ENCODE data around the gene C15orf40.

The C15orf40 gene

GRCh38 chr15:82963471-82964341, 47.7 kb downstream of the C15orf40 start:
- Histone ChIP-seq H3K4me3 (ENCODE audit: control insufficient read depth in 1 of 7, extremely low read depth in 1 of 7, insufficient read depth in 4 of 7, low read depth in 2 of 7, low read length in 6 of 7) (no peak overlapping the region), H3K9me3 (ENCODE audit: control extremely low read depth in 1 of 5, control insufficient read depth in 4 of 5, insufficient read depth in 2 of 5, low read depth in 1 of 5, low read length in 4 of 5) (no peaks in the 10 kb centered on the region), H3K4me1 (ENCODE audit: control extremely low read depth in 1 of 4, control insufficient read depth in 4 of 4, insufficient read depth in 4 of 4, low read length in 3 of 4) (peaks cover 0 to 4% (median 0%) of the 10 kb centered on the region in 4 experiments), H3K27ac (ENCODE audit: insufficient read depth in 1 of 2, low read depth in 1 of 2, low read length in 2 of 2, poor library complexity in 1 of 2, severe bottlenecking in 2 of 2) (no peak overlapping the region), H3K27me3 (replicated peaks in 2 of 5; ENCODE audit: control insufficient read depth in 4 of 5, insufficient read depth in 5 of 5, low read length in 4 of 5) (no peaks in the 10 kb centered on the region), H3K36me3 (ENCODE audit: control insufficient read depth in 4 of 4, insufficient read depth in 4 of 4, low read length in 3 of 4) (peaks cover 0 to 3% (median 0%) of the 10 kb centered on the region in 4 experiments)
- DNase-seq = no peak
- ChIA-PET POLR2A (no interaction called here), CTCF (interaction anchor here (1.5 kb wide), 1 partner anchor 114 kb away, joined by 4 read pairs; no protein-coding TSS in a partner anchor)
- 92% methylated on average over 2 of the region's 7 CpGs for WGBS (ENCODE audit: insufficient coverage)

- no peak for DNase-seq
- Histone ChIP-seq H3K27me3 (replicated peaks in 2 of 5; ENCODE audit: control insufficient read depth in 4 of 5, insufficient read depth in 5 of 5, low read length in 4 of 5) (no peaks in the 10 kb centered on the region), H3K4me1 (ENCODE audit: control extremely low read depth in 1 of 4, control insufficient read depth in 4 of 4, insufficient read depth in 4 of 4, low read length in 3 of 4) (no peaks in the 10 kb centered on the region), H3K4me3 (ENCODE audit: control insufficient read depth in 1 of 7, extremely low read depth in 1 of 7, insufficient read depth in 4 of 7, low read depth in 2 of 7, low read length in 6 of 7) (no peak overlapping the region), H3K9me3 (ENCODE audit: control extremely low read depth in 1 of 5, control insufficient read depth in 4 of 5, insufficient read depth in 2 of 5, low read depth in 1 of 5, low read length in 4 of 5) (no peaks in the 10 kb centered on the region), H3K27ac (ENCODE audit: insufficient read depth in 1 of 2, low read depth in 1 of 2, low read length in 2 of 2, poor library complexity in 1 of 2, severe bottlenecking in 2 of 2) (no peak overlapping the region), H3K36me3 (ENCODE audit: control insufficient read depth in 4 of 4, insufficient read depth in 4 of 4, low read length in 3 of 4) (peaks cover 0 to 3% (median 0%) of the 10 kb centered on the region in 4 experiments)
- ChIA-PET CTCF (interaction anchor here (1.9 kb wide), 1 partner anchor 14 kb away, joined by 4 read pairs; no protein-coding TSS in a partner anchor), POLR2A (interaction anchor here (0.7 kb wide), 1 partner anchor 12 kb away, joined by 4 read pairs; no protein-coding TSS in a partner anchor)
- WGBS (ENCODE audit: insufficient coverage) = 92% methylated on average over 3 of the region's 3 CpGs
These were observed 50.7 kb downstream of the C15orf40 start for GRCh38 chr15:82960766-82961165.

- WGBS (ENCODE audit: insufficient coverage) = 100% methylated on average over 5 of the region's 5 CpGs
- ChIA-PET POLR2A (interaction anchor here (0.6 kb wide), 1 partner anchor 11 kb away, joined by 3 read pairs; no protein-coding TSS in a partner anchor), CTCF (interaction anchor here (1.9 kb wide), 1 partner anchor 12 kb away, joined by 4 read pairs; no protein-coding TSS in a partner anchor)
- no peak for DNase-seq
- no peak overlapping the region for H3K4me3 ChIP-seq (ENCODE audit: control insufficient read depth in 1 of 7, extremely low read depth in 1 of 7, insufficient read depth in 4 of 7, low read depth in 2 of 7, low read length in 6 of 7)
- H3K36me3 ChIP-seq (ENCODE audit: control insufficient read depth in 4 of 4, insufficient read depth in 4 of 4, low read length in 3 of 4) = peaks cover 0 to 3% (median 0%) of the 10 kb centered on the region in 4 experiments
- no peaks in the 10 kb centered on the region for H3K4me1 ChIP-seq (ENCODE audit: control extremely low read depth in 1 of 4, control insufficient read depth in 4 of 4, insufficient read depth in 4 of 4, low read length in 3 of 4)
- no peak overlapping the region for H3K27ac ChIP-seq (ENCODE audit: insufficient read depth in 1 of 2, low read depth in 1 of 2, low read length in 2 of 2, poor library complexity in 1 of 2, severe bottlenecking in 2 of 2)
- no peaks in the 10 kb centered on the region for H3K9me3 ChIP-seq (ENCODE audit: control extremely low read depth in 1 of 5, control insufficient read depth in 4 of 5, insufficient read depth in 2 of 5, low read depth in 1 of 5, low read length in 4 of 5)
- H3K27me3 ChIP-seq (replicated peaks in 2 of 5; ENCODE audit: control insufficient read depth in 4 of 5, insufficient read depth in 5 of 5, low read length in 4 of 5) = no peaks in the 10 kb centered on the region
These were observed 52.0 kb downstream of the C15orf40 start for GRCh38 chr15:82959423-82959822.

- H3K9me3 ChIP-seq (ENCODE audit: control extremely low read depth in 1 of 5, control insufficient read depth in 4 of 5, insufficient read depth in 2 of 5, low read depth in 1 of 5, low read length in 4 of 5) = no peaks in the 10 kb centered on the region
- no peak for DNase-seq
- WGBS (ENCODE audit: insufficient coverage) = 92% methylated on average over 1 of the region's 1 CpG
- H3K27me3 ChIP-seq (replicated peaks in 2 of 5; ENCODE audit: control insufficient read depth in 4 of 5, insufficient read depth in 5 of 5, low read length in 4 of 5) = no peaks in the 10 kb centered on the region
- H3K36me3 ChIP-seq (ENCODE audit: control insufficient read depth in 4 of 4, insufficient read depth in 4 of 4, low read length in 3 of 4) = peaks cover 0 to 3% (median 0%) of the 10 kb centered on the region in 4 experiments
- CTCF ChIA-PET = no interaction called here
- H3K27ac ChIP-seq (ENCODE audit: insufficient read depth in 1 of 2, low read depth in 1 of 2, low read length in 2 of 2, poor library complexity in 1 of 2, severe bottlenecking in 2 of 2) = no peak overlapping the region
- H3K4me1 ChIP-seq (ENCODE audit: control extremely low read depth in 1 of 4, control insufficient read depth in 4 of 4, insufficient read depth in 4 of 4, low read length in 3 of 4) = no peaks in the 10 kb centered on the region
- POLR2A ChIA-PET = interaction anchor here (0.6 kb wide), 1 partner anchor 10 kb away, joined by 3 read pairs; no protein-coding TSS in a partner anchor
- no peak overlapping the region for H3K4me3 ChIP-seq (ENCODE audit: control insufficient read depth in 1 of 7, extremely low read depth in 1 of 7, insufficient read depth in 4 of 7, low read depth in 2 of 7, low read length in 6 of 7)
These were observed 52.8 kb downstream of the C15orf40 start for GRCh38 chr15:82958638-82959037.

GRCh38 chr15:82952158-82953081, 59.0 kb downstream of the C15orf40 start, which contains the start of gene HOMER2:
Gene HOMER2 (minus strand): TSS chr15:82952720. CDS start chr15:82952535, 185 bp downstream.
- ChIA-PET POLR2A (no interaction called here), CTCF (no interaction called here)
- Histone ChIP-seq H3K9me3 (ENCODE audit: control extremely low read depth in 1 of 5, control insufficient read depth in 4 of 5, insufficient read depth in 2 of 5, low read depth in 1 of 5, low read length in 4 of 5) (no peaks in the 10 kb centered on the region), H3K27me3 (replicated peaks in 2 of 5; ENCODE audit: control insufficient read depth in 4 of 5, insufficient read depth in 5 of 5, low read length in 4 of 5) (peaks cover 0 to 8% (median 3%) of the 10 kb centered on the region in 5 experiments), H3K4me1 (ENCODE audit: control extremely low read depth in 1 of 4, control insufficient read depth in 4 of 4, insufficient read depth in 4 of 4, low read length in 3 of 4) (peaks cover 2 to 14% (median 9%) of the 10 kb centered on the region in 4 experiments), H3K36me3 (ENCODE audit: control insufficient read depth in 4 of 4, insufficient read depth in 4 of 4, low read length in 3 of 4) (no peaks in the 10 kb centered on the region), H3K27ac (ENCODE audit: insufficient read depth in 1 of 2, low read depth in 1 of 2, low read length in 2 of 2, poor library complexity in 1 of 2, severe bottlenecking in 2 of 2) (no peak within 1 kb of the TSS), H3K4me3 (ENCODE audit: control insufficient read depth in 1 of 7, extremely low read depth in 1 of 7, insufficient read depth in 4 of 7, low read depth in 2 of 7, low read length in 6 of 7) (peak within 1 kb of the TSS; percentile 20 to 81 (median 65))
- WGBS (ENCODE audit: insufficient coverage) = under 1% methylated on average over 115 of the region's 119 CpGs
- peak; percentile 32 to 67 (median 66) for DNase-seq

GRCh38 chr15:82951472-82952157, 59.8 kb downstream of the C15orf40 start:
- WGBS (ENCODE audit: insufficient coverage) = 59% methylated on average over 12 of the region's 13 CpGs
- Histone ChIP-seq H3K4me1 (ENCODE audit: control extremely low read depth in 1 of 4, control insufficient read depth in 4 of 4, insufficient read depth in 4 of 4, low read length in 3 of 4) (peaks cover 2 to 14% (median 9%) of the 10 kb centered on the region in 4 experiments), H3K4me3 (ENCODE audit: control insufficient read depth in 1 of 7, extremely low read depth in 1 of 7, insufficient read depth in 4 of 7, low read depth in 2 of 7, low read length in 6 of 7) (peak overlapping the region; percentile 20 to 81 (median 65)), H3K27me3 (replicated peaks in 2 of 5; ENCODE audit: control insufficient read depth in 4 of 5, insufficient read depth in 5 of 5, low read length in 4 of 5) (peaks cover 0 to 8% (median 3%) of the 10 kb centered on the region in 5 experiments), H3K36me3 (ENCODE audit: control insufficient read depth in 4 of 4, insufficient read depth in 4 of 4, low read length in 3 of 4) (no peaks in the 10 kb centered on the region), H3K27ac (ENCODE audit: insufficient read depth in 1 of 2, low read depth in 1 of 2, low read length in 2 of 2, poor library complexity in 1 of 2, severe bottlenecking in 2 of 2) (no peak overlapping the region), H3K9me3 (ENCODE audit: control extremely low read depth in 1 of 5, control insufficient read depth in 4 of 5, insufficient read depth in 2 of 5, low read depth in 1 of 5, low read length in 4 of 5) (no peaks in the 10 kb centered on the region)
- ChIA-PET CTCF (no interaction called here), POLR2A (no interaction called here)
- peak in 2 of 3 donors; percentile 55 to 62 for DNase-seq

All from common myeloid progenitor, CD34-positive (primary cell).